Stimulated activated CD8-positive, alpha-beta memory T cell treated with anti-CD3 and anti-CD28 coated beads, Interleukin-2, amount 100 ng/mL, for 48 hours (primary cell): ENCODE measurements around the gene SPATA31A6.
"Not testable (repeated sequence)": the region's sequence is repeated elsewhere in the genome, so short reads cannot be mapped to it uniquely, and the experiment has no call there.

Experiments used
- DNase-seq, 2 donors: peaks; one replicate each; pipeline ENCODE4 v3.0.0-alpha.2; 2020; ENCODE audit warnings: low read depth in 2 of 2

Gene SPATA31A6

DNA sequence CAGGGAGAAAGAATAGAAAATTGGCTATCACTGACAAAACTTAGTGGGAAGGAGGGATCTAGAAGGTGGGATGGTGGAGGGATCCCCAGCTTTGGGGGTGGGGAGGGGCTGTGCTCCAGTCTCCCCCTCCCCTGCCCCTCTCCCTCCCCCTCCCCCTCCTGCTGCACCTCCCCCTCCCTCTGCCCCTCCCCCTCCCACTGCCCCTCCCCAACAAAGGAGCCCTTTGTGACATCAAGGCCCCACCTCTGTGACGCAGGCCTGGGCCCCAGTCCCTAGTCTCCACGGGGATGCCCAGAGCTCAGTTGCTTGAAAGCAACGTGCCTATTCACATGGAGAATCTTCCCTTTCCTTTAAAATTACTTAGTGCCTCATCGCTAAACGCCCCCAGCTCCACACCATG, at the start of gene SPATA31A6:
Gene SPATA31A6 (plus strand): TSS at position 301 of the 400 bp plus-strand sequence. CDS start 29 bp downstream, at position 330.
- not testable (repeated sequence) for DNase-seq

- DNase-seq, result not testable (repeated sequence)
Observed at GRCh38 chr9:42160299-42160698, 23.2 kb upstream of the SPATA31A6 start.

GRCh38 chr9:42219861-42220260, 36.4 kb downstream of the SPATA31A6 start:
- not testable (repeated sequence) for DNase-seq

GRCh38 chr9:42223230-42223629, 39.8 kb downstream of the SPATA31A6 start:
- DNase-seq, result not testable (repeated sequence)

DNA sequence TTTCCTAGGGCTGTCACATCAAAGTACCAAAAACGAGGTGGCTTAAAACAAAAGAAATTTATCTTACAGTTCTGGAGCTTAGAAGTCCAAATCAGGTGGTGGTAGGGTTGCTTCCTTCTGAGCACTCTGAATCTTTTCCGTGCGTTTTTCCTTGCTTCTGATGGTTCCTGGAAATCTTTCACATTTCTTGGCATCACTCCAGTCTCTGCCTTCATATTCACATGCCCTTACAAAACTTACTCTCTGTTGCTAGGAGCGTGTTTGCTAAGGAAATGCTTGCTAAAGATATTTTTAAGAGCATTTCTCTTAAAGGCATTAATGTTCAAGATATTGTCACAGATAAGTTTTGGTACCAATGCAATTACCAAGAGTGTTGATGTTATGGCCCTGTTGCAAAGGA, 49.6 kb downstream of the SPATA31A6 start:
- DNase-seq, result not testable (repeated sequence)

DNA sequence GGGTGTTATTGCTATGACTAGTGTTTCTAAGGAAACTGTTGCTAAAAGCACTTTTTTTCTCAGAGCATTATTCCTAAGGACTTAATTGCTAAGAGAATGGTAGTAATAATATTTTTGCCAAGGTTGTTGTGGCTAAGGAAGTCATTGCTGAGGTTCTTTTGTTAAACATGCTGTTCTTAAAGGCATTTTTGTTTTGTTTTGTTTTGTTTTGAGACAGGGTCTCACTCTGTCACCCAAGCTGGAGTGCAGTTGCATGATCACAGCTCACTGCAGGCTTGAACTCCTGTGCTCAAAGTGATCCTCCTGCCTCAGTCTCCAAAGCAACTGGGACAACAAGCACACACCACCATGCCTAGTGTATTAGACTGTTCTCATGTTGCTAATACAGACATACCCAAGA, 51.2 kb downstream of the SPATA31A6 start:
- DNase-seq, result not testable (repeated sequence)

DNA sequence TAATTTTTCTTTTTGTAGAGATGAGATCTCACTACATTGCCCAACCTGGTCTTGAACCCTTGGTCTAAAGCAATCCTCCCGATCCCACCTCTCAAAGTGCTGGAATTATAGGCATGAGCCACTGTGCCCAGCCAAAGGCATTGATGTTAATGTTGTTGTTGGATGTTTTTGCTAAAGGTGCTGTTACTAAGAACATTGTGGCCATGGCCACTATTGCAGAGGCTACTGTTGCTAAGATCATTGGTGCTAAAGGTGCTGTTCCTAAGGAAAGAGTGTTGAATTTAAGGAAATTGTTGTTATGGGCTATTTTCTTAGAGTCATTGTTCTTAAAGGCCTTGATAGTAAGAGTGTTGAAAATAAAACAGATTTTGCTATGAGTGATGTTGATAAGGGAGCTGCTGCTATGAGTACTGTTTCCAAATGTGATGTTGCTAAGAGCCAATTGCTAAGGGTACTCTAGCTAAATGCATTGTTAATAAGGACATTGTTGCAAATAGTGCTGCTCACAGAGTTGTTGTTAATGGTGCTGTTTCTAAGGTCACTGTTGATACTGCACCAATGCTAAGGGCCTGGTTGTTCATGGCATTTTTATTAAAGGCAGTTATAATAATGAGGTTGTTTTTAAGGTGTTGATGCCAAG, 52.0 kb downstream of the SPATA31A6 start:
- not testable (repeated sequence) for DNase-seq

DNA sequence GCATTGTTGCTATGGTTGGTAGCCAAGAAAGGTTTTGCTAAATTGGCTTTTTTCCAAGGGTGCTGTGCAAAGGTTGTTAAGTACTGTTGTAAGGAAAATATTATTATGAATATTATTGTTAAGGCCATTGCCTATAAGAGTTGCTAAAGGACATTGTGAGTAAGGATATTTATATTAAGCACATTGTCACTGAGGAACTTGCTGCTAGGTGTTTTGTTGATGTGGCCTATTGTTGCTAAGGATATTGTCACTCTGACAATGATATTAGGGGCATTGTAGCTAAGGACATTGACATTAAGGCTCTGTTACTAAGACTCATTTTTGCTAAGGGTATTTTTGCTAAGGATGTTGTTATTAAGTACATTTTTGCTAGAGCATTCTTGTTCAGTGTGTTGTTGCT, 52.6 kb downstream of the SPATA31A6 start:
- not testable (repeated sequence) for DNase-seq

DNA sequence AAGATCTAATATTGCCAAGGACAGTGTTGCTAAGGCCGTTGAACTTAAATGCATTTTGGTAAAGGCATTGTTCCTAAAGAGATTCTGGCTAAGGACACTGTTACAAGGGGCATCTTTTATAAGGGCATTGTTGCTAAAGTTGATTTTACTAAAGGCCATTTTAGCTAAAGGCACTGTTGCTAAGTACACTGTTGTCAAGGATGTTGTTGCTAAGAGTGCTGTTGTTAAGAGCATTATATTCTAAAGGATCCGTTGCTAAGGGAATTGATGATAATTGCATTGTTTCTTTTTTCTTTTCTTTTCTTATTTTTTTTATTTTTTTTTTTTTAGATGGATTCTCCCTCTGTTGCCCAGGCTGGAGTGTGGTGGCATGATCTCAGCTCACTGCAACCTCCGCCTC, 53.9 kb downstream of the SPATA31A6 start:
- not testable (repeated sequence) for DNase-seq

- DNase-seq, result not testable (repeated sequence)
Observed at GRCh38 chr9:42238862-42239261, 55.4 kb downstream of the SPATA31A6 start.
